Activated gamma-delta T cell (primary cell): ENCODE results near the gene SLC25A47.

Experiments used
- DNase-seq: peaks from one replicate; lab custom pipeline; 2025; lab: John Stamatoyannopoulos, UW

Gene SLC25A47

GRCh38 chr14:100346306-100347091 is 23.4 kb downstream of the SLC25A47 start:
- DNase-seq = no peak

GRCh38 chr14:100348253-100348729 is 25.2 kb downstream of the SLC25A47 start:
- no peak for DNase-seq

GRCh38 chr14:100348784-100349685 is 25.9 kb downstream of the SLC25A47 start:
- DNase-seq = no peak

GRCh38 chr14:100350276-100350926 is 27.3 kb downstream of the SLC25A47 start:
- no peak for DNase-seq

GRCh38 chr14:100350986-100351385 is 27.8 kb downstream of the SLC25A47 start:
- DNase-seq = no peak

GRCh38 chr14:100358396-100358795 is 35.3 kb downstream of the SLC25A47 start:
- no peak for DNase-seq

GRCh38 chr14:100359111-100359510 is 36.0 kb downstream of the SLC25A47 start:
- no peak for DNase-seq

GRCh38 chr14:100359881-100360280 is 36.7 kb downstream of the SLC25A47 start:
- no peak for DNase-seq

GRCh38 chr14:100361626-100362025 is 38.5 kb downstream of the SLC25A47 start:
- no peak for DNase-seq

- no peak for DNase-seq
Observed at GRCh38 chr14:100362311-100362927, 39.3 kb downstream of the SLC25A47 start.

GRCh38 chr14:100363053-100363452 is 39.9 kb downstream of the SLC25A47 start:
- no peak for DNase-seq

- DNase-seq = no peak
Observed at GRCh38 chr14:100364403-100364802, 41.3 kb downstream of the SLC25A47 start.

GRCh38 chr14:100365741-100366140 is 42.6 kb downstream of the SLC25A47 start:
- DNase-seq = no peak

- DNase-seq = no peak
Observed at GRCh38 chr14:100369019-100369418, 45.9 kb downstream of the SLC25A47 start.

- no peak for DNase-seq
Observed at GRCh38 chr14:100370003-100370402, 46.9 kb downstream of the SLC25A47 start.

GRCh38 chr14:100371773-100372172 is 48.6 kb downstream of the SLC25A47 start:
- no peak for DNase-seq

GRCh38 chr14:100372357-100373048 is 49.4 kb downstream of the SLC25A47 start:
- DNase-seq = no peak

- DNase-seq = no peak
Observed at GRCh38 chr14:100374270-100374669, 51.1 kb downstream of the SLC25A47 start.

- no peak for DNase-seq
Observed at GRCh38 chr14:100374876-100375265, 51.7 kb downstream of the SLC25A47 start.

- no peak for DNase-seq
Observed at GRCh38 chr14:100375266-100375962, 52.3 kb downstream of the SLC25A47 start.
